K562 (cell line): Measurements from ENCODE around the gene PPP1R12B. TPM values are rescaled to one million over a fixed set of nuclear protein-coding genes. Genes with fewer than 3 reads are reported as not detected.
"Not testable (repeated sequence)": the region's sequence is repeated elsewhere in the genome, so short reads cannot be mapped to it uniquely, and the experiment has no call there.

Experiments used
- ATAC-seq: fragments of 200-7000 bp; cut with Tn5 transposase; 3 replicates; pipeline ENCODE4 v1.9.1; 2020; ENCODE audit warnings: moderate library complexity
- BruUV-seq: library from RNA; stranded (reverse); fragments of 400-500 nt; replicated peaks from 2 replicates; lab custom pipeline; 2021; lab: Mats Ljungman, UMichigan
- CTCF ChIA-PET: fragments of 300-600 bp; formaldehyde crosslinking; extraction: SDS; loops from one replicate; lab custom pipeline; 2021; ENCODE audit warnings: low intra/inter-chr PET ratio; lab: Yijun Ruan, JAX
- POLR2A ChIA-PET: fragments of 300-600, 350-650 bp; sonication (Branson Sonifier 250); formaldehyde crosslinking; extraction: SDS; loops from one replicate; lab custom pipeline; 2021; ENCODE audit warnings: antibody characterized with exemption, inconsistent platforms; lab: Yijun Ruan, JAX
- DNase-seq, 4 experiments: peaks; one replicate each; pipeline versions ENCODE4 v3.0.0 to v3.0.0-alpha.2; 2011 to 2018; ENCODE audit warnings: low spot score in 3 of 4, mixed read lengths in 3 of 4; ENCODE audit errors: extremely low read depth in 1 of 4
- FAIRE-seq: peaks from 2 replicates; lab custom pipeline; 2011; peaks lifted over from hg19 to GRCh38; lab: Jason Lieb, UNC
- H2AFZ ChIP-seq: 2 replicates; pipeline ENCODE4 v1.6.0; 2011; ENCODE audit warnings: low read depth, low read length, control low read depth, inconsistent platforms
- H3K27ac ChIP-seq: fragments of 200-600 bp; 3 replicates; pipeline ENCODE4 v1.8.0; 2011; ENCODE audit warnings: low read depth, mild to moderate bottlenecking, control low read depth, inconsistent platforms, low read length, moderate library complexity, mixed read lengths; ENCODE audit errors: extremely low read depth
- H3K27me3 ChIP-seq, 2 experiments: fragments of 300-600 bp in 1 of 2; 2 replicates in 1 of 2; 3 replicates in 1 of 2; pipeline versions ENCODE4 v1.6.0 to v1.8.0; 2011; ENCODE audit warnings: inconsistent platforms in 2 of 2, low read length in 2 of 2, mild to moderate bottlenecking in 1 of 2, mixed read lengths in 1 of 2, moderate library complexity in 1 of 2; ENCODE audit not compliant: control insufficient read depth in 2 of 2, insufficient read depth in 2 of 2
- H3K36me3 ChIP-seq: fragments of 300-600 bp; 3 replicates; pipeline ENCODE4 v1.8.0; 2011; ENCODE audit warnings: mild to moderate bottlenecking, low read length, inconsistent platforms; ENCODE audit not compliant: control insufficient read depth, insufficient read depth
- H3K4me1 ChIP-seq, 2 experiments: fragments of 200-600 bp in 1 of 2; replicated peaks in 1 of 2; 2 replicates in 1 of 2; 3 replicates in 1 of 2; pipeline versions ENCODE4 v1.5.1 to v1.8.0; 2011; ENCODE audit warnings: inconsistent platforms in 2 of 2, low read length in 2 of 2, mild to moderate bottlenecking in 1 of 2, mixed read lengths in 1 of 2, moderate library complexity in 1 of 2; ENCODE audit not compliant: control insufficient read depth in 2 of 2, insufficient read depth in 2 of 2
- H3K4me2 ChIP-seq: 2 replicates; pipeline ENCODE4 v1.6.1; 2011; ENCODE audit warnings: low read length, control low read depth, inconsistent platforms, mixed read lengths; ENCODE audit not compliant: insufficient read depth
- H3K4me3 ChIP-seq: fragments of 200-600 bp; sonication (generic), shearing (Covaris generic); 2 replicates; pipeline ENCODE4 v1.5.1; 2016; ENCODE audit warnings: control low read depth, inconsistent platforms
- H3K79me2 ChIP-seq: fragments of 200-600 bp; 3 replicates; pipeline ENCODE4 v1.8.0; 2011; ENCODE audit warnings: low read length, inconsistent platforms; ENCODE audit not compliant: control insufficient read depth, insufficient read depth
- H3K9ac ChIP-seq, 2 experiments: 2 replicates each; pipeline versions ENCODE4 v1.6.0 to v1.6.1; 2011; ENCODE audit warnings: low read depth in 2 of 2, low read length in 2 of 2, control low read depth in 1 of 2, inconsistent platforms in 1 of 2, mild to moderate bottlenecking in 1 of 2, mixed read lengths in 1 of 2; ENCODE audit not compliant: insufficient read depth in 1 of 2
- H3K9me1 ChIP-seq: one replicate; pipeline ENCODE4 v1.6.0; 2011; ENCODE audit warnings: inconsistent platforms, mild to moderate bottlenecking, low read length, moderate library complexity; ENCODE audit not compliant: control insufficient read depth, insufficient read depth
- H3K9me3 ChIP-seq: replicated peaks from 2 replicates; pipeline ENCODE4 v1.5.1; 2011; ENCODE audit warnings: low read depth, low read length, inconsistent platforms; ENCODE audit not compliant: control insufficient read depth, insufficient read depth
- H4K20me1 ChIP-seq: replicated peaks from 2 replicates; pipeline ENCODE4 v1.6.1; 2011; ENCODE audit warnings: low read length, inconsistent platforms, mixed read lengths; ENCODE audit not compliant: control insufficient read depth, insufficient read depth
- WGBS: fragments of 100-300 bp; shearing (Covaris generic); methylation state at CpG from one replicate; pipeline ENCODE4 v1.1.6; 2016; ENCODE audit warnings: low coverage, mixed read lengths; ENCODE audit not compliant: insufficient coverage; ENCODE audit errors: missing lambda C conversion rate; 5-methylcytosine and 5-hydroxymethylcytosine counted together
- in situ Hi-C: fragments of 300-500 bp; cut with MboI; formaldehyde crosslinking; loops from 4 replicates; pipeline ENCODE4 v1.15.0; 2018; ENCODE audit warnings: inconsistent platforms, mixed read lengths
- intact Hi-C: fragments of 100-400 bp; cut with micrococcal nuclease; formaldehyde crosslinking; loops from 2 replicates; pipeline ENCODE4 v1.14.2; 2022
- polyA plus RNA-seq, 8 experiments: library from polyadenylated mRNA; depleted of rRNA in 4 of 8; stranded (reverse) in 5 of 8; unstranded in 3 of 8; fragments of >200 nt; fragmentation: Nextera tagmentation in 2 of 8; fragmentation: Illumina TruSeq in 1 of 8; extraction: Ambion mirVana in 2 of 8; extraction: Trizol in 1 of 8; gene quantifications; 2 replicates each; pipeline versions ENCODE4 v1.2.1 to v1.2.3, GENCODE V29; 2011 to 2014; ENCODE audit warnings: inconsistent platforms in 1 of 8, missing spikeins in 1 of 8
- total RNA-seq, 7 experiments: library from RNA; depleted of rRNA in 6 of 7; stranded (reverse); fragments of >200 nt in 6 of 7; fragmentation: Illumina TruSeq in 2 of 7; extraction: Trizol in 2 of 7; gene quantifications; 2 replicates each; pipeline versions ENCODE4 v1.2.1 to v1.2.3, GENCODE V29; 2011 to 2021; ENCODE audit warnings: low replicate concordance in 1 of 7

Gene PPP1R12B
- total and polyA plus RNA-seq, 9 of the 15 experiments (the other 6 are each of a cell fraction or from before 2014, with no cell fraction given) = 0.73 to 16.9 (median 13.6) TPM

- H3K4me2 ChIP-seq, FAIRE-seq, H3K79me2 ChIP-seq, CTCF ChIA-PET, ATAC-seq, H2AFZ ChIP-seq, H3K27ac ChIP-seq, intact Hi-C loops, DNase-seq, BruUV-seq, H3K9me1 ChIP-seq, H3K9ac ChIP-seq, H4K20me1 ChIP-seq, H3K36me3 ChIP-seq, H3K4me1 ChIP-seq, H3K9me3 ChIP-seq, H3K4me3 ChIP-seq: not testable (repeated sequence)
- in situ Hi-C loops = loop anchor here (10.0 kb wide), 1 partner anchor 925 kb away; no protein-coding TSS in a partner anchor
- POLR2A ChIA-PET = interaction anchor here (0.6 kb wide), 1 partner anchor 174 kb away, joined by 3 read pairs; no protein-coding TSS in a partner anchor
- 0% methylated on average over 2 of the region's 2 CpGs for WGBS
- H3K27me3 ChIP-seq = peaks cover 7 to 59% of the 10 kb centered on the region in 2 experiments; a peak in 4 of 5 replicates
Measured at GRCh38 chr1:202629257-202629811, 280.8 kb downstream of the PPP1R12B start.

GRCh38 chr1:202630096-202630495 lies 281.6 kb downstream of the PPP1R12B start:
- FAIRE-seq, H3K9me1 ChIP-seq, H3K4me1 ChIP-seq, in situ Hi-C loops, POLR2A ChIA-PET, intact Hi-C loops, CTCF ChIA-PET, H3K9me3 ChIP-seq, H3K9ac ChIP-seq, H4K20me1 ChIP-seq, ATAC-seq, H3K27ac ChIP-seq, BruUV-seq, H3K4me2 ChIP-seq, DNase-seq, H3K79me2 ChIP-seq, H2AFZ ChIP-seq, H3K4me3 ChIP-seq, H3K36me3 ChIP-seq: not testable (repeated sequence)
- H3K27me3 ChIP-seq = peaks cover 7 to 60% of the 10 kb centered on the region in 2 experiments; a peak in 4 of 5 replicates
- 3% methylated on average over 6 of the region's 6 CpGs for whole genome bisulfite sequencing
